ENCODE measurements around the gene ANAPC16.
"Not testable (repeated sequence)": the region's sequence is repeated elsewhere in the genome, so short reads cannot be mapped to it uniquely, and the experiment has no call there.

ANAPC16 gene

DNA sequence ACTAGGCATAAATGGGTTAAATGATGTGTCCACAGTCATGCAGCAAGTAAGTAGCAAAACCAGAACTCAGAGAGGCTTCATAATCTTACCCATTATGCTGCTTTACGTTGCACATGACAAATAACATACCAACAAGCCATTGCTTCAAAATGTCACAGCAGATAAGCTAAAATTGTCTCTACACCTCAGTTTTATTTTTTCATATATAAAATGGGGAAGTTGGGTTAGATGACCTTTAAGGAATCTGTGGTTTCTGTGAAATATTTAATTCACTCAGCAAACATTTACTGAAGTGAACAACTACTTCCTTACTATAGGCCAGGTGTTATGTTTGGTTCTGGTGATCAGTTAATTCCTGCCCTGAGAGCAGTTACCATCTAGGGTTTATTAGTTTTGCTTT lies 2.5 kb downstream of the ANAPC16 start:
- no peak for DNase-seq

DNA sequence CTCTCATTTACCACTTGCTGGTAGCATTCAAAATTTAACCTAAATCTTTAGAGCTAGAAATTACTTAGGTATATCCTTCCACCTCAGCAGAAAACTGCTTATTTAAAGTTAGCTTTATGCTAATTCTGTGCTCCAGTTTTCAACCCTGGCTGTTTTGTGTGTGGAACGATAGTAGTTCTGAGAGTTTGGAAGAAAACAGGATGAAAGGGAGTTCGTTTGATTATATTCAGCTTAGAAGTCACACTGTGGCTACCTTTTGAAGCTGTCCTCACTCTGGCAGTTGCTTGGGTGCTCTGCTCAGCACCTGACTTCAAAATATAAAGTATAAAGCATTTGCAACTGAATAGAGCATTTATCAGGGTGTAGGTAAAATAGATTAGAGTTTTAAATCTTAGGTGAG lies 2.9 kb downstream of the ANAPC16 start:
- no peak for DNase-seq

DNA sequence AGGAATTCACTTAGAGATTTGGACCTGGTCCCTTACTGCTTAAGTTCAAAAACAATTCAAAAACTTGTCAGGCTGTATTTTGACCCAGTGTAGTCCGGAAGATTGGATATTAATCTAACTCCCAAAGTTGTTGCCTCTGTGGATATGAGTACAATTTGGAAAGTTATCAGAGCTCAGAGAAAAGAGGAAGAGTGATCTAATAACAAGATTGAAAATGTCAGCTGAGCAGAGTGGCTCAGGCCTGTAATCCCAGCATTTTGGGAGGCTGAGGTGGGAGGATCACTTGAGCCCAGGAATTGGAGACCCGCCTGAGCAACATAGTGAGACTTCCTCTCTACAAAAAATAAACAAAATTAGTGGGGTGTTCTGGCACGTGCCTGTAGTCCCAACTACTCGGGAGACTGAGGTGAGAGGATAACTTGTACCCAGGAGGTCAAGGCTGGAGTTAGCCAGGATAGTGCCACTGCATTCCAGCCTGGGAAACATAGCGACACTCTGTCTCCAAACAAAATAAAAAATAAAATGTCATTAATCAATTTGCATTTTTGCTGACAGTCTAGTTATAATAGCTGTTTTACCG lies 3.5 kb downstream of the ANAPC16 start:
- DNase-seq, result no peak

DNA sequence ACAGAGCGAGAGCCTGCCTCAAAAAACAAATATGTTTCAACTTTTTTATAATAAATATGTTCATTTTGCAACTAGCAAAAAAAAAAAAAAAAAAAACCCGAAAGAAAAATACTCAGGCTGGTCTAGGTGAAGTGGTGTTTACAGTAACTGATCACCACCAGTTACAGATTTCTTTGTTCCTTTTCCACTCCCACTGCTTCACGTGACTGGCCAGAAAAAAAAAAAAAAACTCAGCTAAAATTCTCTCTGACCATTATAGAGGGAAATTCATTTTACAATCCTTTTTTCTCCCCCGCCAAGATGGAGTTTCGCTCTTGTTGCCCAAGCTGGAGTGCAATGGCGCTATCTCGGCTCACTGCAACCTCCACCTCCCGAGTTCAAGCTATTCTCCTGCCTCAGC lies 4.8 kb downstream of the ANAPC16 start:
- no peak for DNase-seq

DNA sequence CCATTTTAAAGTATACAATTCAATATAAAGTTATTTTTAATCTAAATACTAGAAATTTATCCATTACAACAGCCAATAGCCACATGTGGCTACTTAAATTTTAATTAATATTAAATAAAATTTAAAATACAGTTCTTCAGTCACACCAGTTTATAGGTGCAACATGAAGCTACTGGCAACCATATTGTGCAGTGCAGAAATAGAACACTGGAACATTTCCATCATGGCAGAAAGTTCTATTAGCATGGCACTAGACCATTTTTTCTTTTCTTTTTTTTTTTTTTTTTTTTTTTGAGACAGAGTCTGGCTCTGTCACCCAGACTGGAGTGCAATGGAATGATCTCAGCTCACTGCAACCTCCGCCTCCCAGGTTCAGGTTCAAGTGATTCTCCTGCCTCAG lies 5.5 kb downstream of the ANAPC16 start:
- no peak for DNase-seq

DNA sequence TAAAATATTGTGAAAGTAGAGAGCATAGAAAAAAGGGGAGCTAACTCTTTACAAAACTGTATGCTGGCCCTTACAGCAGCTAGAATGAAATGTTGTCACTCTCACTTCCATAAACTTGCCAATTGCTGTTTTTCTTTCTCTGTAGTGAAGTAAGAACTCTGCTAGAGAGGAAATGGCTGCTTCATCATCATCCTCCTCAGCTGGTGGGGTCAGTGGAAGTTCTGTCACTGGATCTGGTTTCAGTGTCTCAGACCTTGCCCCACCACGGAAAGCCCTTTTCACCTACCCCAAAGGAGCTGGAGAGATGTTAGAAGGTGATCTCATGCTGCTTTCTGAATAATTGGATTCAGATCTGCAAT lies 7.9 kb downstream of the ANAPC16 start:
- no peak for DNase-seq

DNA sequence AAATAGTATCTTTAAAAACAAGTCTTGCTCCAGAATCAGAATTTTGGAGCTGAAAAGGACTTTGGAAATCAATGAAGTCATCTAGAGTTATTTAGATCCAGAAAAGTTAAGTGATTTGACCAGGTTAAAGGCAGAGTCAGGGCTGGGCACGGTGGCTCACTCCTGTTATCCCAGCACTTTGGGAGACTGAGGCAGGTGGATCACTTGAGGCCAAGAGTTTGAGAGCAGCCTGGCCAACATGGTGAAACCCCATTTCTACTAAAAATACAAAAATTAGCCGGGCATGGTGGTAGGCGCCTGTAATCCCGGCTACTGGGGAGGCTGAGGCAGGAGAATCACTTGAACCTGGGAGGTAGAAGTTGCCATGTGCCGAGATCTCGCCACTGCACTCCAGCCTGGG lies 8.4 kb downstream of the ANAPC16 start:
- DNase-seq, result not testable (repeated sequence)

DNA sequence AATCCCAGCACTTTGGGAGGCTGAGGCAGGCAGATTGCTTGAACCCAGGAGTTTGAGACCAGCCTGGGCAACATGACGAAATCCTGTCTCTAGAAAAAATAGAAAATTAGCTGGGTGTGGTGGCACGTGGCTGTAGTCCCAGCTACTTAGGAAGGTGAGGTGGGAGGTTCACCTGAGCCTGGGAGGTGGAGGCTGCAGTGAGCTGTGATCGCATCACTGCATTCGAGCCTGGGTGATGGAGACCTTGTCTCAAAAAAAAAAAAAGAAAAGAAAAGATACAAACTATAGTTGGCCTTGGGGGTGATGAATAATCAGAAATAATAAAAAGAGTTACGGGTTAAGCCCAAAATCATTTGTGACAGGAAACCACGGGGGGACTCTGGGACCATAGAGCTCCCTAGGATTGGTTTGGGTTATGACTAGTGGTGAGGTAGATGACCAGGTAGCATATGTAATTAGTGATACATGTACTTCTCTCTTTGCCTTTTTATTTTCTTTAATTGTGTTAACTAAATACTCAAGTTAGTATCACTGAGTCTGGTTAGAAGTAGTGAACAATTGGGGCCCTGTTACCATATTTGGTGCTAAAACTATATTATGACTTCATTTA lies 10.7 kb downstream of the ANAPC16 start:
- no peak for DNase-seq

DNA sequence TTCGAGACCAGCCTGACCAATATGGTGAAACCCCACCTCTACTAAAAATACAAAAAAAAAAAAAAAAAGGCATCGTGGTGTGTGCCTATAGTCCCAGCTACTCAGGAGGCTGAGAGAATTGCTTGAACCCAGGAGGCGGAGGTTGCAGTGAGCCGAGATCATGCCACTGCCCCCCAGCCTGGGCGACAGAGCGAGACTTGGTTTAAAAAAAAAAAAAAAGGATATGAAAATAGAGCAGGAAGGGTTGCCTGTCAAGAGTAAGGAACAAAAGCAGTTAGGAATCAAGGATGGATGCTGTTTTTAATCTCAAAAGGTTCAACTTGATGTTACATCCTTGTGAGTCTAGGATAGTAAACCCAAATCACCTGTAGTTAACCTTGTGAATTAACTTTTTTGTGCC lies 12.0 kb downstream of the ANAPC16 start:
- DNase-seq, result no peak

DNA sequence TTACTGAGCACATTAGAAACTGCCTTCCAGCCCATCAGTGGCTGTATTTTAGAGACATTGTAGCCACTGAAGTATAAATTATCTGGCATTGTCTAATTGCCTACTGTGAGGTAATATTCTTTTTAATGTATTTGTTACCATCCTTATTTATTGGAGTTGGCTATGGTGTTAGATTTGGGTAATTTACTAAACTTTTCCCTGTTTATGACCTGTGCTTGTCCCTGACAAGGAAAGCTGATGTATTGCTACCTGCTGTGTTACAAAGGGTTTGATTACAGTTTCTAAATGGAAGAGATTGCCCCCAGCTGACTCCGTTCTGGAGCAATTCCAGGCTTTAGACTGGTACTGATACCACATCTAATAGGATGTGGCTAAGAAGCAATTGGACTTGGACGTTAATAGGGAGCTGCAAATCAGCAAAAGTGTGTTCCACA lies 12.5 kb downstream of the ANAPC16 start:
- DNase-seq, result no peak

DNA sequence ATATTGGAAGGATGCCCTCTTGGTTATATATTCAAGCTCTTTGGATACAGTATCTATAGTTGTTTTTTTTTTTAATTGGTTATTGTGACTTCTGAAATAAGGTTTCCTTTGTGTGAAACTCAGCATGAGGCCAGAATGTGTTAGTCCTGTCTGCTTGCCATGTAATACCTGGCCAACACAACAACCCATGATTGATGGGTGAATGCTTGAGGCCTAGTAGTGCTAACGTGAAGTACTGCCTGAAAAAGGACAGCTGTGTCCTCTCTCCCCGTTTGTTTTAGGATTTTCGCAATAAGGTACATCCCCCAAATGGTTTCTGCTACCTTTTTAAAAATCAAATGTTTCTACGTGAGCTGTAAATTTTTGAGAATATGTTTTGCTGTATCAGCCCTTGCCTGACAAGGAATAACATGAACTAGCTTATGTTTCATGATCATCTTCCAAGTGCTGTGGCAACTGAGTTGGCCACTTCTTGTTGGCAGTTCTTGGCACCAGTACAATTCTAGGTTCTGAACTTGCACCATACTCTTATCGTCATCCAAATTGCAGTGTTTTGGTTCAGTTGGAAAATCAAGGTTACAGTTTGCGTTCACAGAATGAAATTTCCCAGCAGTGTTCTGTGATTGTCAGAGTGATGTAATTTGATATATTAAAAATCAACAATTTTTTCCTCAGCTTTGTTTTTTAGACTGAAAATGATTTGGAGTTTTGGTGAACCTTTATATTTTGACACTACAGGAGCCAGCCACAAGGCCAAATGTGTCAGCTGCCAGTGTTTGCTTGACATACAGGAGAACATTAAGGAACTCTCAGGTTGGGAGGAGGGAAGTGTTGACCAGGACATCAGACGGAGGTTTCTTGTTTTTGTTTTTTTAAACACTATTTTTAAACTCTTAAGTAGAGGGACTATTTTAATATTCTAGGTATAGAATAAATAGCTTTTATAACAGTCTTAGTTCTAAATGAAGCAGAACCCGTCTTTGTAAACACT lies 13.7 kb downstream of the ANAPC16 start:
- DNase-seq, result no peak

DNA sequence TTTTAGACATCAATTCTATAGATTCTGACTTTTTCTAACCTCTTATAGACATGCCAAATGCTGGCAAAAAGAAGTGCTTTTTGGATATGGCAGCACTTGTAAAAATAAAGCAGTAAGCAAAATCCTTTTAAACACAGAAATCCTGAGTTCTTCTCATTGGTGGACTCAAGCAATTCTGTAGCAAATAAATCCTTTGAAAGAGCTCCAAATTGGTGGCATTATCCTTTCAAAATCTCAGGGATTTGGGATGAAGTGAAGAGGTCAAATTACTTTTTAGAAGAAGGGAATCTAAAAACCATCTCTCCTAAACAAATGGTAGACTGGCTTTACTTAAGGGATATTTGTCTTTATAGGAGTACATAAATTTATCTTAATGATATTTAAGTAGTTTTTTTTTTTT lies 17.8 kb downstream of the ANAPC16 start:
- no peak for DNase-seq

DNA sequence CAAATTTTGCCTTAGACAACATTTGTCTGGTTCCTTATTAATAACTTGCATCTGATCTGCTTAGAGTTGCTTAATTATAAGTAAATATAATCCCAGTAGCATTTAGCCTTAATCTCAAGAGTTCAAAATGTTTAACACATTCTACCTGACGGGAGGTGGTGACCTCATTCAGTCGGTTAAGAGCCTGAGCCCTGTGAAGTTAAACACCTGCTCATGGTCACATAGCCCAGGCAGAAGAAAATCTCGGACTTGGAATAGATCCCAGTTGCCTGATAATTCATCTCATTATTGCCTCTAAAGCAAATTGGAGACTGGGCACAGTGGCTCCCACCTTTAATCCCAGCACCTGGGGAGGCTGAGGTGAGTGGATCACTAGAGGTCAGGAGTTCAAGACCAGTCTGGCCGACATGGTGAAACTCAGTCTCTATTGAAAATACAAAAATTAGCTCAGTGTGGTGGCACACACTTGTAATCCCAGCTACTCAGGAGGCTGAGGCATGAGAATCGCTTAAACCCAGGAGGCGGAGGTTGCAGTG lies 18.8 kb downstream of the ANAPC16 start:
- no peak for DNase-seq

DNA sequence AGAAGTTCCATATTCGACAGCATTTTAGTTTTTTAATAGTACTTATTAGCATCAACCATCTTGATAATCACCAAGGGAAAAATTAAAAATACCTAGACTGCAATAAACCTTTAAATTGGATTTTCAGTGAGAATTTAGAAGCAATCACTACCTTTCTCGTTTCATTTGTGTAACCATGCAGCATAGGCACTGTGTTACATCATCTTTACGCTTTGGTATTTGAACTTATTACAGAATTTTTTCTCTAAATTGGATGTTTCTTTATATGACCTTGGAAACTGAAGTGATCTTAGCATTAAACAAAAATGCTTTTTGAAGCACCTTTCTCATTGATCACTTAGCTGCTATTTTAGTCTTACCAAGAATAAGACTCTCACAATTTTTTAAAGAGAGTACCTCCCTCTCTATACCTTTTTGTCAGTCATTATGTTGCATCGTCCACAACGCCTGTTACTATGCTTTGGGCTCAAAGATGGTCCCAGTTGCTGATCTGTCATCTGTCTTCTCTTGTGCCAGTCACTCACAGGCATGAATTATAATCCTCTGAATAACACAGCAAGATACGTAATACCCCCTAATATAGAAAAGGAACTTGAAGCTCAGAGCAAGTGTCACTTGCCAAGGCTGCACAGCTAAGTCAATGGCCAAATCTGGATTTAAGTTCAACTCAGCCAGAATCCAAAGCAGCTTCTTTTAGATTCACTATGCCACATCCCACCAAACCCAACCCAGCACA lies 19.9 kb downstream of the ANAPC16 start:
- no peak for DNase-seq

DNA sequence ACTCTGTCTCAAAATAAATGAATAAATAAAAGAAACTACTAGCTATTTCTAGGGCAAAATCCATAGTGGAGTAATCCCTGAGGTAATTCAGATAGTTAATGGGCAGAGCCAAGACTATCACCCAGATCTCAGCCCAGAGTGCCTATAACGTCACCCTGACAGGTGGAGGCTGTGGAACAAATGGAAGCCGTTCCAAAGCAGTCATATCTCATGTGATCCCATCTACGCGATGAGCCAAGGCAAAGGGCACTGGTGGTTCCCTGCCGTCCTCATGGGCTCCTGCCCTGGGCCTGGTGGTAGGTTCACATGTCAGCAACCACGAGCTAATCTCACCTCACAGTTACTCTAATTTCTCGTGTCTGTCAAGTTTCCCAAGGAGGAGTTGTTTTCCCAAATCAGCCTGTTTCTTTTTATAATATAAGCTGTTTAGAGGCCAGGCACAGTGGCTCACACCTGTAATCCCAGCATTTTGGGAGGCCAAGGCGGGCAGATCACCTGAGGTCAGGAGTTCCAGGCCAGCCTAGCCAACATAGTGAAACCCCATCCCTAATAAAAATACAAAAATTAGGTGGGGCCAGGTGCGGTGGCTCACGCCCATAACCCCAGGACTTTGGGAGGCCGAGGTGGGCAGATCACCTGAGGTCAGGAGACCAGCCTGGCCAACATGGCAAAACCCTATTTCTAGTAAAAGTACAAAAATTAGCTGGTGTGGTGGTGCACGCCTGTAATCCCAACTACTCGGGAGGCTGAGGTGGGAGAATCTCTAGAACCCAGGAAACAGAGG lies 22.8 kb downstream of the ANAPC16 start:
- DNase-seq, result no peak

DNA sequence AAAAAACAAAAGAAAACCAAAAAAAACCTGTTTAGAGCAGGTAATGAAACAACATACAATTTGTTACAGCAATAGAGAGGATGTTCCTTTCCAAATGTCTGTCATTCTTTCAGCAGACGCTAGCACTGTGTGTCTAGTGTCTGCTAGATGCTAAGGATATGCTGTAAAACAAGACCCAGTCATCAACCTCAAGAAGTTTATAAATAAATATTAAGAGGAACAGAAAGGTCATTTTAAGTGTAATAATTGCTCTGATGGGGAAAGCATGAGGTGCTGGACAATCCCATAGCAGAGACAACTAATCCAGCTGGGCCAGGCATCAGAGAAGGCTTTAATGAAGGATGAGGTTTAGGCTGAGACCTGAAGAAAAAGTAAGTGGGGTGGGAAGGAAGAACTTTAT lies 23.6 kb downstream of the ANAPC16 start:
- no peak for DNase-seq

DNA sequence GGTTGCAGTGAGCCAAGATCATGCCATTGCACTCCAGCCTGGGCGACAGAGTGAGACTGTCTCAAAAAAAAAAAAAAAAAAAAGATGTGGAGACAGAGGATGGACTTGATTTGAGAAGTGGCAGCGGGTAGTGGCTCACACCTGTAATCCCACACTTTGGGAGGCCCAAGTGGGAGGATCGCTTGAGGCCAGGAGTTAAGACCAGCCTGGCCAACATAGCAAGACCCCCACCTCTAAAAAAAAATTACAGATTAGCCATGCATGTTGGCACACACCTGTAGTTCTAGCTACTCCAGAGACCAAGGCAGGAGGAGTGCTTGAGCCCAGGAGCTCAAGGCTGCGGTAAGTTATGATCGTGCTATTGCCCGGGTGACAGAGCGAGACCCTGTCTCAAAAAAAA lies 24.6 kb downstream of the ANAPC16 start:
- DNase-seq, result no peak

DNA sequence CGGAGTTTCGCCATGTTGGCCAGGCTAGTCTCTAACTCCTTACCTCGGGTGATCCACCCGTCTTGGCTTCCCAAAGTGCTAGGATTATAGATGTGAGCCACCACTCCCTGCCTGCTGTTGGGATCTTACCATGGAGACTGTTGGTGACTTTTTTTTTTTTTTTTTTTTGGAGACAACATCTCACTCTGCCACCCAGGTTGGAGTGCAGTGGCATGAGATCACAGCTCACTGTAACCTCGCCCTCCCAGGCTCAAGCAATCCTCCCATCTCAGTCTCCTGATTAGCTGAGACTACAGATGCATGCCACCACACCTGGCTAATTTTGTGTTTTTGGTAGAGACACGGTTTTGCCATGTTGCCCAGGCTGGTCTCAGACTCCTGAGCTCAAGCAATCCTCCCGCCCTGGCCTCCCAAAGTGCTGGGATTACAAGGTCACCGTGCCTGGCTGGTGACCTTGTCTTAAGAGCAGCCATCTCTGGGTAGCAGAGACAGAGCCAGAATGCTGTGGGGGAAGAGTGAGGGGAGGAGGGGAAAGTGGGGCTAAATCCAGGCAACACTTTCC lies 26.0 kb downstream of the ANAPC16 start:
- DNase-seq, result no peak

DNA sequence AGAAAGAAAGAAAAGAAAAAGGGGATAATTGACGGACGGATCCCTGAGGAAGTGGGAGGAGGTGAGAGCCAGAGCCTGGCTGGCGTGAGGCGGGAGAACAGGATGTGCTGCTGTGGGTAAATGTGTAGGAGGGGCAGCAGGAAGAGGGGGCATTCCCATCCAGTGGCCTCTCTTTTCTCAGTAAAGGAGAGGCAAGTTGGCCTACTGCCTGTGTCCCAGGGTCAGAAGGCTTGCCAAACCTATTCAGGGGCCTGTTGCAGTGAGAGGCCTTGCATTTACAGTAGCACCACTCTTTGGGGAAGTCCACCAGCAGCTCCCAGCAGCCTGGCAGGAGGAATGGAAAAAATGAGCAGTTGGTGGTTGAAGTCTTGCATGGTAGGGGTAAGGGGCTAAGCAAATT lies 26.9 kb downstream of the ANAPC16 start:
- DNase-seq, result no peak

DNA sequence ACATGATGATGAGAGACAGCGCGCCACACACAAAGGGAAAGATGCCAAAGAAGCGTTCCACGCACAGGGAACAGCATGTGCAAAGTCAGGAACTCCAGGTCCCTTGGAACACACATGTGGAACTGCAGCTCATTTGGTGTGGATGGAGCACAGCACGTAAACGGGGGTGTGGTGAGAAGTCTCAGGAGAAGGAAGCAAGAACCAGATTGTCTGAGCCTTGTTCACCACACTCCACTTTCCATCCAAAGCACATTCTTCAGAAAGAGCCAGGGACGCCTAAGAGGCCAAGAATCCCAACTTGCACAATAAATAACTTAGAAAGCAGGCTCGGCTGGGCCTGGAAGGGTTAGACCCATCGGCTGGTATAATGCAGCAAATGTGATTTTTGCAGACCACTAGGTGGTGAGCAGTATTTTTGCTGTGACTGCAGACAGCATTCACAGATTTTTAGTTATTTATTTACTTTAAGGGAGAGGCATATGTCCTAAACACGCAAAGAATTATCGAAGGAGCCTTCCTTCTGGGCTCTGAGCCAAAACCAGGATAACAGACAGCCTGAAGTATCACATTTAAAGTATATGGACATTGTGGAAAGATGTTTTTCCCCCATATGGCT lies 28.1 kb downstream of the ANAPC16 start:
- DNase-seq, result no peak

DNA sequence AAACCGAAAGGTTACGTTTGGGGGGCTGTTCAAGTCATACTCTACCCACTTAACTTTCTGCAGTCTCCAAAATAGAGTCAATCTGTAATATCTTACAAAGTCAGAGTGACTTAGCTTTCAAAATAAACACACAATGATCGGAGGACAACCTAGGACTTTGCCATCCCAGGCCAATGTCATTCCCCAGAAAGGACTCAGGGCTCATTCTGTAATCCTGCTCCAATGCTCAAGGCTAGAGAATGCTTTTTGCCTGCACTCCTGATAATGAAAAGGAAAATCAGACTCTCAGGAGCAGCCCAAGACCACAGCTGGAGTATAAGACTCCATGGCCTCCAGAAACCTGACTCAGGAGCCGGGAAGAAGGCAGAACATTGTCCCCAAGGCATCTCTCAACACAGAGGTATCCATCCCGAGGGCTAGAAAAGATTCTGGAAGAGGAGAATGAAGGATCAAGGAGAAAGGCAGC lies 28.8 kb downstream of the ANAPC16 start:
- no peak for DNase-seq

Data from GOT3 (cell line).